ENCODE data around the gene KCNIP1.

Gene KCNIP1

GRCh38 chr5:170483701-170484458, 19.9 kb upstream of the KCNIP1 start:
- peak in 1 of 3 experiments; percentile 4 for DNase-seq (ENCODE audit: low read depth in 3 of 3)

- DNase-seq (ENCODE audit: low read depth in 3 of 3), result no peak
These were observed 19.4 kb upstream of the KCNIP1 start for GRCh38 chr5:170484459-170484831.

- no peak for DNase-seq (ENCODE audit: low read depth in 3 of 3)
These were observed 18.8 kb upstream of the KCNIP1 start for GRCh38 chr5:170484847-170485615.

GRCh38 chr5:170485616-170485911, 18.3 kb upstream of the KCNIP1 start:
- DNase-seq (ENCODE audit: low read depth in 3 of 3), result no peak

- no peak for DNase-seq (ENCODE audit: low read depth in 3 of 3)
These were observed 17.4 kb upstream of the KCNIP1 start for GRCh38 chr5:170486371-170486770.

GRCh38 chr5:170488570-170488969, 15.2 kb upstream of the KCNIP1 start:
- no peak for DNase-seq (ENCODE audit: low read depth in 3 of 3)

- no peak for DNase-seq (ENCODE audit: low read depth in 3 of 3)
These were observed 14.6 kb upstream of the KCNIP1 start for GRCh38 chr5:170489199-170489598.

- DNase-seq (ENCODE audit: low read depth in 3 of 3), result no peak
These were observed 13.4 kb upstream of the KCNIP1 start for GRCh38 chr5:170490381-170490780.

GRCh38 chr5:170491479-170491878, 12.3 kb upstream of the KCNIP1 start:
- DNase-seq (ENCODE audit: low read depth in 3 of 3), result no peak

GRCh38 chr5:170493028-170493820, 10.6 kb upstream of the KCNIP1 start:
- no peak for DNase-seq (ENCODE audit: low read depth in 3 of 3)

- no peak for DNase-seq (ENCODE audit: low read depth in 3 of 3)
These were observed 9.8 kb upstream of the KCNIP1 start for GRCh38 chr5:170494041-170494440.

- DNase-seq (ENCODE audit: low read depth in 3 of 3), result no peak
These were observed 7.8 kb upstream of the KCNIP1 start for GRCh38 chr5:170495825-170496661.

GRCh38 chr5:170496662-170497028, 7.2 kb upstream of the KCNIP1 start:
- no peak for DNase-seq (ENCODE audit: low read depth in 3 of 3)

- DNase-seq (ENCODE audit: low read depth in 3 of 3), result no peak
These were observed 6.3 kb upstream of the KCNIP1 start for GRCh38 chr5:170497311-170498038.

- no peak for DNase-seq (ENCODE audit: low read depth in 3 of 3)
These were observed 4.9 kb upstream of the KCNIP1 start for GRCh38 chr5:170498811-170499351.

- no peak for DNase-seq (ENCODE audit: low read depth in 3 of 3)
These were observed 4.2 kb upstream of the KCNIP1 start for GRCh38 chr5:170499621-170500020.

- no peak for DNase-seq (ENCODE audit: low read depth in 3 of 3)
These were observed 2.5 kb upstream of the KCNIP1 start for GRCh38 chr5:170501361-170501760.

- DNase-seq (ENCODE audit: low read depth in 3 of 3), result no peak
These were observed 1.9 kb upstream of the KCNIP1 start for GRCh38 chr5:170501931-170502330.

- no peak for DNase-seq (ENCODE audit: low read depth in 3 of 3)
These were observed 921 bp downstream of the KCNIP1 start for GRCh38 chr5:170504616-170505266.

GRCh38 chr5:170508036-170508435, 4.2 kb downstream of the KCNIP1 start:
- no peak for DNase-seq (ENCODE audit: low read depth in 3 of 3)

Measured in stimulated activated CD4-positive, alpha-beta T cell treated with anti-CD3 and anti-CD28 coated beads, TNF-alpha, amount 100 ng/mL, for 24 hours (primary cell).